Mammary epithelial cell (primary cell): ENCODE results near the gene TCF21.
A peak's percentile ranks its signal among the peaks of the same experiment; 100 is the strongest.

Experiments
- EZH2 ChIP-seq: IDR thresholded peaks from 2 replicates; pipeline ENCODE4 v1.6.1; 2012; ENCODE audit warnings: low read length, inconsistent platforms, borderline replicate concordance
- TF ChIP-seq, protein P1 (sequence below), 2 donors: IDR thresholded peaks in 1 of 2; conservative IDR thresholded peaks in 1 of 2; 2 replicates each; pipeline ENCODE4 v1.5.1; 2011 to 2012; ENCODE audit warnings: inconsistent platforms in 2 of 2, low read length in 2 of 2, mild to moderate bottlenecking in 2 of 2, control low read depth in 1 of 2, low read depth in 1 of 2; ENCODE audit not compliant: insufficient read depth in 1 of 2; ENCODE audit errors: extremely low read depth in 1 of 2

- TF ChIP-seq, protein P1, sequence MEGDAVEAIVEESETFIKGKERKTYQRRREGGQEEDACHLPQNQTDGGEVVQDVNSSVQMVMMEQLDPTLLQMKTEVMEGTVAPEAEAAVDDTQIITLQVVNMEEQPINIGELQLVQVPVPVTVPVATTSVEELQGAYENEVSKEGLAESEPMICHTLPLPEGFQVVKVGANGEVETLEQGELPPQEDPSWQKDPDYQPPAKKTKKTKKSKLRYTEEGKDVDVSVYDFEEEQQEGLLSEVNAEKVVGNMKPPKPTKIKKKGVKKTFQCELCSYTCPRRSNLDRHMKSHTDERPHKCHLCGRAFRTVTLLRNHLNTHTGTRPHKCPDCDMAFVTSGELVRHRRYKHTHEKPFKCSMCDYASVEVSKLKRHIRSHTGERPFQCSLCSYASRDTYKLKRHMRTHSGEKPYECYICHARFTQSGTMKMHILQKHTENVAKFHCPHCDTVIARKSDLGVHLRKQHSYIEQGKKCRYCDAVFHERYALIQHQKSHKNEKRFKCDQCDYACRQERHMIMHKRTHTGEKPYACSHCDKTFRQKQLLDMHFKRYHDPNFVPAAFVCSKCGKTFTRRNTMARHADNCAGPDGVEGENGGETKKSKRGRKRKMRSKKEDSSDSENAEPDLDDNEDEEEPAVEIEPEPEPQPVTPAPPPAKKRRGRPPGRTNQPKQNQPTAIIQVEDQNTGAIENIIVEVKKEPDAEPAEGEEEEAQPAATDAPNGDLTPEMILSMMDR (conservative IDR thresholded peaks at IDR 0.05 in 1 of 2, IDR thresholded peaks at IDR 0.05 in 1 of 2; ENCODE audit: extremely low read depth in 1 of 2, insufficient read depth in 1 of 2, low read depth in 1 of 2, low read length in 2 of 2) = no peak
- peak; percentile 96 for TF ChIP-seq EZH2
These were observed 2.4 kb downstream of the TCF21 start for GRCh38 chr6:133891149-133891926.
